Myometrial cell (primary cell): ENCODE measurements around the gene CNTNAP2. TPM values are rescaled to one million over a fixed set of nuclear protein-coding genes. Genes with fewer than 3 reads are reported as not detected.

Source experiments
- total RNA-seq: library from RNA; depleted of rRNA; stranded (reverse); fragments of >200 nt; gene quantifications from 2 replicates; pipeline ENCODE4 v1.2.3, GENCODE V29; 2015

The CNTNAP2 gene
- total RNA-seq = 0.58 TPM in 1 of 2 replicates, not detected in the other

GRCh38 chr7:146116521-146117222 lies at the start of gene CNTNAP2:
Gene CNTNAP2, plus strand, starts transcription at chr7:146116801. Its CDS starts 76 bp downstream, at chr7:146116877.

